Measurements from ENCODE around the gene ATG7.
"Not testable (repeated sequence)": the region's sequence is repeated elsewhere in the genome, so short reads cannot be mapped to it uniquely, and the experiment has no call there.

The ATG7 gene

GRCh38 chr3:11509173-11510000 lies 237.2 kb downstream of the ATG7 start:
- peak overlapping the region; percentile 43; the same call in 1 of the 2 replicates for H3K4me3 ChIP-seq
- peak overlapping the region; percentile 55 for H3K9ac ChIP-seq (ENCODE audit: insufficient read length)
- no peaks in the 10 kb centered on the region for H3K36me3 ChIP-seq (ENCODE audit: insufficient read depth, low read length)
- no peaks in the 10 kb centered on the region for H3K9me3 ChIP-seq (ENCODE audit: low read depth, low read length)
- TF ChIP-seq FOXP2 (optimal IDR thresholded peaks at IDR 0.05; ENCODE audit: control extremely low read depth, extremely low read length, insufficient read depth) (no peak), EZH2 (IDR thresholded peaks at IDR 0.05) (no peak), POLR2AphosphoS5 (IDR thresholded peaks at IDR 0.05; ENCODE audit: borderline replicate concordance, low read depth, low read length) (no peak)
- no peak for DNase-seq (ENCODE audit: low read depth, low spot score)
- H3K27ac ChIP-seq, result peak overlapping the region; percentile 87

DNA sequence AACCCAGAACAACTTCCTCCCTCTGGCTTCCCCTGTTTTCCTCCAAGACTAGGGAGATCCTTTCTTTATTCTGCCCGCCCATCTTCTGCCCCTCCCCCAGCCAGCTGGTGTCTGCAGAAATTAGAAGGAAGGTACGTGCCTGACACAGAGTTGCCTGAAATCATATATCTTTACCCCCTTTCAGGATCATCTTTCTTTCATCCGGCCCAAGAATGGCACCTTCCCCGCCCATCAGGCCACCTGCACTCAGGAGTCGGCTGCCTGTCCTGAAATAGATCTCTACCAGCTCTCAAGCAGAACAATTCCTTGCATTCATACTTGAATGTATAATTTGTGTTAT lies 237.8 kb downstream of the ATG7 start:
- Histone ChIP-seq H3K36me3 (ENCODE audit: insufficient read depth, low read length) (no peaks in the 10 kb centered on the region), H3K4me3 (no peak overlapping the region), H3K9me3 (ENCODE audit: low read depth, low read length) (no peaks in the 10 kb centered on the region), H3K27ac (peak overlapping the region; percentile 87), H3K9ac (ENCODE audit: insufficient read length) (no peak overlapping the region)
- TF ChIP-seq FOXP2 (optimal IDR thresholded peaks at IDR 0.05; ENCODE audit: control extremely low read depth, extremely low read length, insufficient read depth), result no peak
- TF ChIP-seq POLR2AphosphoS5 (IDR thresholded peaks at IDR 0.05; ENCODE audit: borderline replicate concordance, low read depth, low read length), result no peak
- TF ChIP-seq EZH2 (IDR thresholded peaks at IDR 0.05), result no peak
- no peak for DNase-seq (ENCODE audit: low read depth, low spot score)

DNA sequence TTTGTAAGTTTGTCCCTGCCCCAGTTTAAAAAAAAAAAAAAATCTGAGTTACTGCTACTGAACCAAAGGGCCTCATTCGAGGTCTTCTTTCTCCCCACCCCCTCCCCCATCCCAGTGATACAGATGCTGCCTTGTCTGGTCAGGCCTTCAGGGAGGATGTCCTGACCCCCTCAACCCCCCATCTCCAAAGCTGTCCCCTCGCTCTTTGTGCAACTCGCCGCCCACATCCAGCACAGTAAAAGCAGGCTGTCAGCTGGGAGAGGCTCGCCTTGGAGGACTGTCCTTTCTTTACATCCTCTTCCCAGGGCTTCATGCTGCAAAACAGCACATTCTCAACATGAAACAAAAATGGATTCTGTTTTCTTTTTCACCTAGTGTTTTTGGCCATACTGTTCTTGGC lies 238.2 kb downstream of the ATG7 start:
- Histone ChIP-seq H3K4me3 (no peak overlapping the region), H3K9ac (ENCODE audit: insufficient read length) (no peak overlapping the region), H3K27ac (no peak overlapping the region), H3K36me3 (ENCODE audit: insufficient read depth, low read length) (no peaks in the 10 kb centered on the region), H3K9me3 (ENCODE audit: low read depth, low read length) (no peaks in the 10 kb centered on the region)
- no peak for DNase-seq (ENCODE audit: low read depth, low spot score)
- no peak for TF ChIP-seq FOXP2 (optimal IDR thresholded peaks at IDR 0.05; ENCODE audit: control extremely low read depth, extremely low read length, insufficient read depth)
- no peak for TF ChIP-seq EZH2 (IDR thresholded peaks at IDR 0.05)

DNA sequence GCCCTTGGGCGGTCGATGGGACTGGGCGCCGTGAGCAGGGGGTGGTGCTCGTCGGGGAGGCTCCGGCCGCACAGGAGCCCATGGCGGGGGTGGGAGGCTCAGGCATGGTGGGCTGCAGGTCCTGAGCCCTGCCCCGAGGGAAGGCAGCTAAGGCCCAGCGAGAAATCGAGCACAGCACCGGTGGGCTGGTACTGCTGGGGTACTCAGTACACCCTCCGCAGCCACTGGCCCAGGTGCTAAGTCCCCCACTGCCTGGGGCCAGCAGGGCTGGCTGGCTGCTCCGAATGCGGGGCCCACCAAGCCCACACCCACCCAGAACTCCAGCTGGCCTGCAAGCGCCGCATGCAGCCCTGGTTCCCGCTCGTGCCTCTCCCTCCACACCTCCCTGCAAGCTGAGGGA lies 239.4 kb downstream of the ATG7 start:
- not testable (repeated sequence) for H3K4me3 ChIP-seq; DNase-seq (ENCODE audit: low read depth, low spot score); H3K9ac ChIP-seq (ENCODE audit: insufficient read length); H3K9me3 ChIP-seq (ENCODE audit: low read depth, low read length); H3K27ac ChIP-seq; H3K36me3 ChIP-seq (ENCODE audit: insufficient read depth, low read length)

- not testable (repeated sequence) for H3K9me3 ChIP-seq (ENCODE audit: low read depth, low read length); H3K4me3 ChIP-seq; DNase-seq (ENCODE audit: low read depth, low spot score); H3K9ac ChIP-seq (ENCODE audit: insufficient read length); H3K27ac ChIP-seq; H3K36me3 ChIP-seq (ENCODE audit: insufficient read depth, low read length)
These were observed 241.1 kb downstream of the ATG7 start for GRCh38 chr3:11513125-11513816.

- TF ChIP-seq POLR2AphosphoS5 (IDR thresholded peaks at IDR 0.05; ENCODE audit: borderline replicate concordance, low read depth, low read length), result no peak
- no peak for TF ChIP-seq FOXP2 (optimal IDR thresholded peaks at IDR 0.05; ENCODE audit: control extremely low read depth, extremely low read length, insufficient read depth)
These were observed 241.6 kb downstream of the ATG7 start for GRCh38 chr3:11513817-11514135.

DNA sequence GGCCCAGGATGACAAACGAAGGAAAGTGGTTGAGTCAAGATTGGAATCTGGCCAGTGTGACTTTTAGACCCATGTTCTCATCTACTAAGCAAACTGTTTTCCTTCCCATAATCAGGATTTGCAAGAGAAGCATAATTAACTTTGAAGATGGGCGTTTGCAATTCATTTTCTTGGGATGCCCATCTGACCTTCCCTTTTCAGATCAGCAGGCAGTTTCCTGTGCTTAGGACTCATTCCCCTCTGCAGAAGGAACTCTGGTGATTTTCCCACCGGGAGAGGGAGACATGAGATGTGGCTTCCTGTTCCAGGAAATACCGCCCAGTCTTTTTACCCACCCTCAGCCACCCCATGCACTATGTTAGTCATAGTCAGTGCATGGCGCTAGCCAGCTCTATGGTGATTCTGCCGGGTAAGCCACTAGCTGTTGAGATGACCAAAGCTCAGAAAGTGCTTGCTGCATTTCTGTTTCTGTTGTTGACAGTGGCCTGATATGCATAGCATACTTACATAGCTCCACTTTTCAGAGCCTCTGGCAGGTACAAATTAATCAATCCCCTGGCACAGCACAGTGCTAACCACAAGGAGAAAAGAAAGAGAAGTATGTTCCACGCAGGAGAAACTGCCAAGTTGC lies 242.1 kb downstream of the ATG7 start:
- no peak for TF ChIP-seq EZH2 (IDR thresholded peaks at IDR 0.05)
- TF ChIP-seq POLR2AphosphoS5 (IDR thresholded peaks at IDR 0.05; ENCODE audit: borderline replicate concordance, low read depth, low read length), result no peak
- TF ChIP-seq FOXP2 (optimal IDR thresholded peaks at IDR 0.05; ENCODE audit: control extremely low read depth, extremely low read length, insufficient read depth), result no peak
- H3K36me3 ChIP-seq (ENCODE audit: insufficient read depth, low read length), result no peaks in the 10 kb centered on the region
- no peaks in the 10 kb centered on the region for H3K9me3 ChIP-seq (ENCODE audit: low read depth, low read length)
- DNase-seq (ENCODE audit: low read depth, low spot score), result no peak
- H3K9ac ChIP-seq (ENCODE audit: insufficient read length), result no peak overlapping the region
- H3K4me3 ChIP-seq, result no peak overlapping the region
- H3K27ac ChIP-seq, result peak overlapping the region; percentile 50; the same call in 1 of the 2 replicates

More at GRCh38 chr3:11513817-11514135, 241.6 kb downstream of the ATG7 start:
- no peak overlapping the region for H3K4me3 ChIP-seq
- H3K9me3 ChIP-seq (ENCODE audit: low read depth, low read length), result no peaks in the 10 kb centered on the region
- no peaks in the 10 kb centered on the region for H3K36me3 ChIP-seq (ENCODE audit: insufficient read depth, low read length)
- H3K9ac ChIP-seq (ENCODE audit: insufficient read length), result no peak overlapping the region
- peak overlapping the region; percentile 50; the same call in 1 of the 2 replicates for H3K27ac ChIP-seq
- DNase-seq (ENCODE audit: low read depth, low spot score), result no peak

DNA sequence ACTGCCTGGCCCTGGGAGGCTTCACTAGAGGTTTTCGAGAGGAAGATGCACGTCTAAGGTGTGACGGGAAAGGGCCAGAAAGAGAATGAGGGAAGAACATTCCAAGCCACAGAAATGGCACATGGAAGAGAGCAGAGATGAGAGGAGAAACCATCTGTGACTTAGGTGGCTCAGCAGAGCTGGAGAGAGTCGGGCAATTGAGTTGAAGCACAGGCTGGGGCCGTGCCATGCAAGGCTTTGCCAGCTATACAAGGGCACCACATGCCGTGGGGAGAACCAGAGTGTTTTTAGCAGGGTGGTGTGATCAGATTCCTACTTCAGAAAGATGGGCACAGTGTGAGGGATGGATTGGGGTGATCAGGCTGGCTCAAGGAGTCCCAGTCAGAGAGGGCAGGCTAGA lies 245.4 kb downstream of the ATG7 start:
- no peak for DNase-seq (ENCODE audit: low read depth, low spot score)
- Histone ChIP-seq H3K9ac (ENCODE audit: insufficient read length) (no peak overlapping the region), H3K27ac (no peak overlapping the region), H3K36me3 (ENCODE audit: insufficient read depth, low read length) (no peaks in the 10 kb centered on the region), H3K4me3 (no peak overlapping the region), H3K9me3 (ENCODE audit: low read depth, low read length) (no peaks in the 10 kb centered on the region)
- TF ChIP-seq EZH2 (IDR thresholded peaks at IDR 0.05) (no peak), POLR2AphosphoS5 (IDR thresholded peaks at IDR 0.05; ENCODE audit: borderline replicate concordance, low read depth, low read length) (no peak), FOXP2 (optimal IDR thresholded peaks at IDR 0.05; ENCODE audit: control extremely low read depth, extremely low read length, insufficient read depth) (no peak)

DNA sequence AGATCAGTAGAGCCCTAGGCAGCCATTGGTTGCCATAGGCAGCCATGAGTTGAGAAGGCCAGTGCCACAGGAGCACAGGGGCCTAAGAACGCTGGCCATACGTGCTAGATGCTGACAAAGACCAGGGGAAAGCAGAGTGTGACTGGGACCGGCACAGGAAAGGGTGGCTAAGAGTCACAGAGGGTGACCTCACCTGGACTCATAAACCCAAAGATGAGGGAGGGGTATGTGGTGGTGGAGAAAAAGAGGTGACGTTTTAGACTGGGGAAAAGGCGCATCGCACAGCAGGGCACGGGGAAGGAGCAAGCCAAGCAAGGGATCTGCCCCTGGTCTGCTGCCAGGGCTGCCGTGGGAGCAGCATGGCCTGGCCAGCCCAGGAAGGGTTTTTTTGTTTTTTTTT lies 249.0 kb downstream of the ATG7 start:
- TF ChIP-seq EZH2 (IDR thresholded peaks at IDR 0.05), result no peak
- TF ChIP-seq POLR2AphosphoS5 (IDR thresholded peaks at IDR 0.05; ENCODE audit: borderline replicate concordance, low read depth, low read length), result no peak
- TF ChIP-seq FOXP2 (optimal IDR thresholded peaks at IDR 0.05; ENCODE audit: control extremely low read depth, extremely low read length, insufficient read depth), result no peak
- no peak for DNase-seq (ENCODE audit: low read depth, low spot score)
- no peak overlapping the region for H3K27ac ChIP-seq

More for the DNA sequence above, 249.0 kb downstream of the ATG7 start:
- Histone ChIP-seq H3K9ac (ENCODE audit: insufficient read length) (no peak overlapping the region), H3K9me3 (ENCODE audit: low read depth, low read length) (no peaks in the 10 kb centered on the region), H3K4me3 (no peak overlapping the region), H3K36me3 (ENCODE audit: insufficient read depth, low read length) (no peaks in the 10 kb centered on the region)

Measured in SK-N-MC (cell line).